Astrocyte (in vitro differentiated cells and primary cell): ENCODE measurements around the gene PPP2R5D. TPM values are rescaled to one million over a fixed set of nuclear protein-coding genes. Genes with fewer than 3 reads are reported as not detected.

Experiments used
- DNase-seq: peaks from one replicate; pipeline ENCODE4 v3.0.0-alpha.2; 2010; ENCODE audit warnings: low read depth
- FAIRE-seq: peaks from 2 replicates; lab custom pipeline; 2011; peaks lifted over from hg19 to GRCh38; lab: Jason Lieb, UNC
- H2AFZ ChIP-seq: 2 replicates; pipeline ENCODE4 v1.6.0; 2012; ENCODE audit warnings: low read depth, low read length, inconsistent platforms
- H3K27ac ChIP-seq: 2 replicates; pipeline ENCODE4 v1.5.1; 2011; ENCODE audit warnings: low read depth, low read length, inconsistent platforms
- H3K27me3 ChIP-seq: 2 replicates; pipeline ENCODE4 v1.6.0; 2011; ENCODE audit warnings: low read length, inconsistent platforms; ENCODE audit not compliant: insufficient read depth
- H3K36me3 ChIP-seq: 2 replicates; pipeline ENCODE4 v1.5.1; 2011; ENCODE audit warnings: low read length, inconsistent platforms; ENCODE audit not compliant: insufficient read depth
- H3K4me1 ChIP-seq: 2 replicates; pipeline ENCODE4 v1.5.1; 2011; ENCODE audit warnings: low read length, inconsistent platforms; ENCODE audit not compliant: insufficient read depth
- H3K4me2 ChIP-seq: 2 replicates; pipeline ENCODE4 v1.6.0; 2012; ENCODE audit warnings: low read length, inconsistent platforms
- H3K4me3 ChIP-seq: 2 replicates; pipeline ENCODE4 v1.5.1; 2011; ENCODE audit warnings: low read depth, mild to moderate bottlenecking, low read length, inconsistent platforms; ENCODE audit not compliant: insufficient read depth
- H3K79me2 ChIP-seq: 2 replicates; pipeline ENCODE4 v1.6.0; 2012; ENCODE audit warnings: mild to moderate bottlenecking, low read length, inconsistent platforms; ENCODE audit not compliant: insufficient read depth
- H3K9ac ChIP-seq: 2 replicates; pipeline ENCODE4 v1.6.0; 2012; ENCODE audit warnings: mild to moderate bottlenecking, low read length, inconsistent platforms
- H3K9me3 ChIP-seq: 2 replicates; pipeline ENCODE4 v1.5.1; 2012; ENCODE audit warnings: low read depth, mild to moderate bottlenecking, low read length, inconsistent platforms; ENCODE audit not compliant: insufficient read depth
- H4K20me1 ChIP-seq: 2 replicates; pipeline ENCODE4 v1.6.0; 2012; ENCODE audit warnings: low read length, inconsistent platforms; ENCODE audit not compliant: insufficient read depth
- H3K27ac Mint-ChIP-seq: one replicate; pipeline ENCODE4 v1.8.0; 2021; ENCODE audit warnings: mild to moderate bottlenecking, mixed read lengths; ENCODE audit not compliant: unreplicated experiment
- H3K27me3 Mint-ChIP-seq: one replicate; pipeline ENCODE4 v1.8.0; 2021; ENCODE audit warnings: low read depth, mixed read lengths; ENCODE audit not compliant: unreplicated experiment
- H3K36me3 Mint-ChIP-seq: one replicate; pipeline ENCODE4 v1.8.0; 2021; ENCODE audit warnings: low read depth, mixed read lengths; ENCODE audit not compliant: unreplicated experiment
- H3K4me1 Mint-ChIP-seq: one replicate; pipeline ENCODE4 v1.8.0; 2021; ENCODE audit warnings: low read depth, mixed read lengths; ENCODE audit not compliant: unreplicated experiment
- H3K4me3 Mint-ChIP-seq: one replicate; pipeline ENCODE4 v1.8.0; 2021; ENCODE audit warnings: mild to moderate bottlenecking, moderate library complexity, mixed read lengths; ENCODE audit not compliant: unreplicated experiment
- H3K9me3 Mint-ChIP-seq: one replicate; pipeline ENCODE4 v1.8.0; 2021; ENCODE audit warnings: mild to moderate bottlenecking, mixed read lengths; ENCODE audit not compliant: unreplicated experiment
- CTCF ChIP-seq: IDR thresholded peaks from 2 replicates; pipeline ENCODE4 v1.5.1; 2011; ENCODE audit warnings: low read depth, mild to moderate bottlenecking, inconsistent platforms, low read length, moderate library complexity; ENCODE audit not compliant: insufficient read depth
- EZH2 ChIP-seq: IDR thresholded peaks from 2 replicates; pipeline ENCODE4 v1.6.1; 2012; ENCODE audit warnings: mild to moderate bottlenecking, low read length, inconsistent platforms; ENCODE audit not compliant: insufficient read depth
- total RNA-seq: library from RNA; stranded (reverse); gene quantifications from 2 replicates; pipeline ENCODE4 v1.2.1, GENCODE V29; 2021

The PPP2R5D gene
- total RNA-seq, 1 donor from 2014 or later: 53.0 TPM

- TF ChIP-seq EZH2 (no peak), CTCF (no peak)
- no peaks in the 10 kb centered on the region for H3K9me3 Mint-ChIP-seq
- Histone ChIP-seq H3K4me3 (no peak overlapping the region), H3K79me2 (no peaks in the 10 kb centered on the region), H3K36me3 (no peaks in the 10 kb centered on the region), H3K4me1 (peaks cover 6% of the 10 kb centered on the region), H3K4me2 (no peak overlapping the region), H4K20me1 (peaks cover 3% of the 10 kb centered on the region), H3K9ac (no peak overlapping the region), H3K27me3 (no peaks in the 10 kb centered on the region), H2AFZ (no peak overlapping the region), H3K9me3 (no peaks in the 10 kb centered on the region), H3K27ac (no peak overlapping the region)
- no peak overlapping the region for H3K4me3 Mint-ChIP-seq
- H3K36me3 Mint-ChIP-seq: peaks cover 21% of the 10 kb centered on the region
- H3K27me3 Mint-ChIP-seq: peaks cover 8% of the 10 kb centered on the region
- FAIRE-seq: no peak
- H3K4me1 Mint-ChIP-seq: peaks cover 9% of the 10 kb centered on the region
- H3K27ac Mint-ChIP-seq: peak overlapping the region; percentile 69
- no peak for DNase-seq
Measured at GRCh38 chr6:42966571-42966970, 17.8 kb upstream of the PPP2R5D start.

- Histone ChIP-seq H3K27ac (no peak overlapping the region), H3K9ac (no peak overlapping the region), H2AFZ (no peak overlapping the region), H3K27me3 (no peaks in the 10 kb centered on the region), H3K4me1 (peaks cover 6% of the 10 kb centered on the region), H3K9me3 (no peaks in the 10 kb centered on the region), H3K4me3 (no peak overlapping the region), H3K36me3 (no peaks in the 10 kb centered on the region), H3K4me2 (no peak overlapping the region), H3K79me2 (no peaks in the 10 kb centered on the region), H4K20me1 (peaks cover 3% of the 10 kb centered on the region)
- no peak overlapping the region for H3K4me3 Mint-ChIP-seq
- DNase-seq (no peak), FAIRE-seq (no peak)
- H3K4me1 Mint-ChIP-seq: peaks cover 11% of the 10 kb centered on the region
- H3K27me3 Mint-ChIP-seq: peaks cover 3% of the 10 kb centered on the region
- H3K9me3 Mint-ChIP-seq: no peaks in the 10 kb centered on the region
- peaks cover 15% of the 10 kb centered on the region for H3K36me3 Mint-ChIP-seq
- no peak for TF ChIP-seq CTCF
- no peak for TF ChIP-seq EZH2
- no peak overlapping the region for H3K27ac Mint-ChIP-seq
Measured at GRCh38 chr6:42967228-42967627, 17.1 kb upstream of the PPP2R5D start.

- no peak for TF ChIP-seq EZH2
- TF ChIP-seq CTCF: no peak
- Histone ChIP-seq H3K27me3 (no peaks in the 10 kb centered on the region), H3K79me2 (no peaks in the 10 kb centered on the region), H3K9me3 (no peaks in the 10 kb centered on the region), H3K27ac (no peak overlapping the region), H2AFZ (no peak overlapping the region), H3K36me3 (no peaks in the 10 kb centered on the region), H3K4me2 (no peak overlapping the region), H3K4me1 (peaks cover 6% of the 10 kb centered on the region), H3K9ac (no peak overlapping the region), H4K20me1 (peaks cover 3% of the 10 kb centered on the region), H3K4me3 (no peak overlapping the region)
- no peak overlapping the region for H3K27ac Mint-ChIP-seq
- peaks cover 15% of the 10 kb centered on the region for H3K36me3 Mint-ChIP-seq
- H3K27me3 Mint-ChIP-seq: no peaks in the 10 kb centered on the region
- H3K9me3 Mint-ChIP-seq: no peaks in the 10 kb centered on the region
- no peak for DNase-seq
- peaks cover 11% of the 10 kb centered on the region for H3K4me1 Mint-ChIP-seq
- FAIRE-seq: no peak
- H3K4me3 Mint-ChIP-seq: no peak overlapping the region
Measured at GRCh38 chr6:42968126-42968701, 16.2 kb upstream of the PPP2R5D start.
